ENCODE results near the gene MLPH. TPM values are rescaled to one million over a fixed set of nuclear protein-coding genes. Genes with fewer than 3 reads are reported as not detected.

The MLPH gene
- total RNA-seq, 1 experiment from 2014 or later: 27.1 TPM

- TF ChIP-seq CTCF (IDR thresholded peaks at IDR 0.05; ENCODE audit: unreplicated experiment): no peak
- Mint-ChIP-seq H3K27me3 (ENCODE audit: insufficient read depth, unreplicated experiment) (no peaks in the 10 kb centered on the region), H3K36me3 (ENCODE audit: insufficient read depth, unreplicated experiment) (no peaks in the 10 kb centered on the region), H3K27ac (ENCODE audit: low read depth, unreplicated experiment) (no peak overlapping the region), H3K4me1 (ENCODE audit: insufficient read depth, unreplicated experiment) (peaks cover 10% of the 10 kb centered on the region), H3K9me3 (ENCODE audit: unreplicated experiment) (no peaks in the 10 kb centered on the region), H3K4me3 (ENCODE audit: unreplicated experiment) (no peak overlapping the region)
- POLR2A ChIA-PET: no interaction called here
- intact Hi-C loops (cut with micrococcal nuclease): no loop called here
- BruUV-seq (replicated peaks): no TSS peak
- DNase-seq (ENCODE audit: unreplicated experiment): no peak
- CTCF ChIA-PET: interaction anchor here (1.0 kb wide), 1 partner anchor 30 kb away, joined by 6 read pairs; no protein-coding TSS in a partner anchor
Measured at GRCh38 chr2:237542001-237542704, 55.1 kb downstream of the MLPH start.

GRCh38 chr2:237546040-237546875 lies 59.2 kb downstream of the MLPH start:
- no peaks in the 10 kb centered on the region for H3K27me3 Mint-ChIP-seq (ENCODE audit: insufficient read depth, unreplicated experiment)
- intact Hi-C loops (cut with micrococcal nuclease): no loop called here
- no peaks in the 10 kb centered on the region for H3K36me3 Mint-ChIP-seq (ENCODE audit: insufficient read depth, unreplicated experiment)
- DNase-seq (ENCODE audit: unreplicated experiment): no peak
- no peak overlapping the region for H3K27ac Mint-ChIP-seq (ENCODE audit: low read depth, unreplicated experiment)
- no peaks in the 10 kb centered on the region for H3K9me3 Mint-ChIP-seq (ENCODE audit: unreplicated experiment)
- BruUV-seq (replicated peaks): no TSS peak
- H3K4me3 Mint-ChIP-seq (ENCODE audit: unreplicated experiment): no peak overlapping the region
- H3K4me1 Mint-ChIP-seq (ENCODE audit: insufficient read depth, unreplicated experiment): peaks cover under 1% of the 10 kb centered on the region
- ChIA-PET CTCF (interaction anchor here (0.7 kb wide), 1 partner anchor 483 kb away, joined by 3 read pairs; no protein-coding TSS in a partner anchor), POLR2A (interaction anchor here (1.1 kb wide), 1 partner anchor 11 kb away, joined by 3 read pairs; no protein-coding TSS in a partner anchor)
- no peak for TF ChIP-seq CTCF (IDR thresholded peaks at IDR 0.05; ENCODE audit: unreplicated experiment)

- no peak overlapping the region for H3K4me3 Mint-ChIP-seq (ENCODE audit: unreplicated experiment)
- no TSS peak for BruUV-seq (replicated peaks)
- no peak for DNase-seq (ENCODE audit: unreplicated experiment)
- ChIA-PET CTCF (interaction anchor here (0.7 kb wide), 2 partner anchors 24 to 482 kb away, joined by 3 read pairs; no protein-coding TSS in a partner anchor), POLR2A (no interaction called here)
- no peak for TF ChIP-seq CTCF (IDR thresholded peaks at IDR 0.05; ENCODE audit: unreplicated experiment)
- H3K9me3 Mint-ChIP-seq (ENCODE audit: unreplicated experiment): no peaks in the 10 kb centered on the region
- intact Hi-C loops (cut with micrococcal nuclease): no loop called here
- no peak overlapping the region for H3K27ac Mint-ChIP-seq (ENCODE audit: low read depth, unreplicated experiment)
- no peaks in the 10 kb centered on the region for H3K27me3 Mint-ChIP-seq (ENCODE audit: insufficient read depth, unreplicated experiment)
- no peaks in the 10 kb centered on the region for H3K4me1 Mint-ChIP-seq (ENCODE audit: insufficient read depth, unreplicated experiment)
- peaks cover under 1% of the 10 kb centered on the region for H3K36me3 Mint-ChIP-seq (ENCODE audit: insufficient read depth, unreplicated experiment)
Measured at GRCh38 chr2:237546876-237547395, 59.9 kb downstream of the MLPH start.

GRCh38 chr2:237547841-237548416 lies 60.9 kb downstream of the MLPH start:
- BruUV-seq (replicated peaks): no TSS peak

More at GRCh38 chr2:237547841-237548416, 60.9 kb downstream of the MLPH start:
- ChIA-PET POLR2A (interaction anchor here (2.3 kb wide), 1 partner anchor 8 kb away, joined by 8 read pairs; no protein-coding TSS in a partner anchor), CTCF (interaction anchor here (0.6 to 1.2 kb wide), 2 partner anchors 26 to 125 kb away, joined by 3 to 4 read pairs; no protein-coding TSS in a partner anchor)
- no peak for DNase-seq (ENCODE audit: unreplicated experiment)
- H3K4me3 Mint-ChIP-seq (ENCODE audit: unreplicated experiment): no peak overlapping the region
- H3K4me1 Mint-ChIP-seq (ENCODE audit: insufficient read depth, unreplicated experiment): no peaks in the 10 kb centered on the region
- intact Hi-C loops (cut with micrococcal nuclease): no loop called here
- H3K9me3 Mint-ChIP-seq (ENCODE audit: unreplicated experiment): no peaks in the 10 kb centered on the region
- H3K27ac Mint-ChIP-seq (ENCODE audit: low read depth, unreplicated experiment): no peak overlapping the region
- TF ChIP-seq CTCF (IDR thresholded peaks at IDR 0.05; ENCODE audit: unreplicated experiment): no peak
- H3K36me3 Mint-ChIP-seq (ENCODE audit: insufficient read depth, unreplicated experiment): peaks cover 7% of the 10 kb centered on the region
- H3K27me3 Mint-ChIP-seq (ENCODE audit: insufficient read depth, unreplicated experiment): no peaks in the 10 kb centered on the region
